Measurements from ENCODE around the gene WSB1.

DNA sequence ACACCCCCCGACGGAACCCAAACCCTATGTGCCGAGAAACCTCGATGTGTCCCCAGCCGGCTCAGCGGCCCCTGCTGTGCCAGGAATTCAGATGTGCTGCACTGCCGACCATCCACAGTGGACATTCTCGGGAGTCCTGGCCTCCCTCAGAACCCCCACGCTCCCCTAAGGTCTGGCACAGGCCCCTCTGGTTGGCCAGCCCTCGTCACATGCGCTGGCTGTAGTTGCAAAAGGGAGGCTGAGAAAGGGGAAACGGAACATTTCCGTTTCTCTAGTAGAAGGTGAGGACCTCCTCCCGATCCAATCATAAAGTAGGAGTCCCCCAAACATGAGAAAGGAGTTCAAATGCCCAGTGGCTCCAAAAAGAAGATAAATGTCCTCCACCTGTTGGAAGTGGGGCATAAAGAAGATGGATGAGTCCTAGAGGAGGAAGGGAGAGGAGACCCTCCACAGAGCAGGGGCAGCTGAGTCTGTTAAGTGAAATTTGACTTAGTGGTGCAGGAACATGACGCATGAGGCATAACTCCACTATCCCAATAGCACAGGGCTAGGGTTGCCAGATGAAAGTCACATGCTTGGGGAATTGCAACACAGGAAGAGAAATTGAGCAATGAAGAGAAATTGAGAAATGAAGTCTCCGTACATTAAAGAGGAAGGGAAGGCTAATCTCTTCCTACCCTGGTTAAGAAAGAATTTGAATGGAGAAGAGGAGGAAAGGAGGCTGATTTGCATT is 49.3 kb upstream of the WSB1 start:
- no peak for TF ChIP-seq EZH2phosphoT487 (conservative IDR thresholded peaks at IDR 0.05; ENCODE audit: low read length)
- TF ChIP-seq, protein P1, sequence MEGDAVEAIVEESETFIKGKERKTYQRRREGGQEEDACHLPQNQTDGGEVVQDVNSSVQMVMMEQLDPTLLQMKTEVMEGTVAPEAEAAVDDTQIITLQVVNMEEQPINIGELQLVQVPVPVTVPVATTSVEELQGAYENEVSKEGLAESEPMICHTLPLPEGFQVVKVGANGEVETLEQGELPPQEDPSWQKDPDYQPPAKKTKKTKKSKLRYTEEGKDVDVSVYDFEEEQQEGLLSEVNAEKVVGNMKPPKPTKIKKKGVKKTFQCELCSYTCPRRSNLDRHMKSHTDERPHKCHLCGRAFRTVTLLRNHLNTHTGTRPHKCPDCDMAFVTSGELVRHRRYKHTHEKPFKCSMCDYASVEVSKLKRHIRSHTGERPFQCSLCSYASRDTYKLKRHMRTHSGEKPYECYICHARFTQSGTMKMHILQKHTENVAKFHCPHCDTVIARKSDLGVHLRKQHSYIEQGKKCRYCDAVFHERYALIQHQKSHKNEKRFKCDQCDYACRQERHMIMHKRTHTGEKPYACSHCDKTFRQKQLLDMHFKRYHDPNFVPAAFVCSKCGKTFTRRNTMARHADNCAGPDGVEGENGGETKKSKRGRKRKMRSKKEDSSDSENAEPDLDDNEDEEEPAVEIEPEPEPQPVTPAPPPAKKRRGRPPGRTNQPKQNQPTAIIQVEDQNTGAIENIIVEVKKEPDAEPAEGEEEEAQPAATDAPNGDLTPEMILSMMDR (IDR thresholded peaks at IDR 0.05; ENCODE audit: insufficient read depth, low read length, poor library complexity, severe bottlenecking) = no peak
